Measurements from ENCODE around the gene GALNT2. TPM values are rescaled to one million over a fixed set of nuclear protein-coding genes. Genes with fewer than 3 reads are reported as not detected.

GALNT2 gene
- polyA plus RNA-seq, 3 donors from 2014 or later = 18.5 to 30.0 (median 22.5) TPM

DNA sequence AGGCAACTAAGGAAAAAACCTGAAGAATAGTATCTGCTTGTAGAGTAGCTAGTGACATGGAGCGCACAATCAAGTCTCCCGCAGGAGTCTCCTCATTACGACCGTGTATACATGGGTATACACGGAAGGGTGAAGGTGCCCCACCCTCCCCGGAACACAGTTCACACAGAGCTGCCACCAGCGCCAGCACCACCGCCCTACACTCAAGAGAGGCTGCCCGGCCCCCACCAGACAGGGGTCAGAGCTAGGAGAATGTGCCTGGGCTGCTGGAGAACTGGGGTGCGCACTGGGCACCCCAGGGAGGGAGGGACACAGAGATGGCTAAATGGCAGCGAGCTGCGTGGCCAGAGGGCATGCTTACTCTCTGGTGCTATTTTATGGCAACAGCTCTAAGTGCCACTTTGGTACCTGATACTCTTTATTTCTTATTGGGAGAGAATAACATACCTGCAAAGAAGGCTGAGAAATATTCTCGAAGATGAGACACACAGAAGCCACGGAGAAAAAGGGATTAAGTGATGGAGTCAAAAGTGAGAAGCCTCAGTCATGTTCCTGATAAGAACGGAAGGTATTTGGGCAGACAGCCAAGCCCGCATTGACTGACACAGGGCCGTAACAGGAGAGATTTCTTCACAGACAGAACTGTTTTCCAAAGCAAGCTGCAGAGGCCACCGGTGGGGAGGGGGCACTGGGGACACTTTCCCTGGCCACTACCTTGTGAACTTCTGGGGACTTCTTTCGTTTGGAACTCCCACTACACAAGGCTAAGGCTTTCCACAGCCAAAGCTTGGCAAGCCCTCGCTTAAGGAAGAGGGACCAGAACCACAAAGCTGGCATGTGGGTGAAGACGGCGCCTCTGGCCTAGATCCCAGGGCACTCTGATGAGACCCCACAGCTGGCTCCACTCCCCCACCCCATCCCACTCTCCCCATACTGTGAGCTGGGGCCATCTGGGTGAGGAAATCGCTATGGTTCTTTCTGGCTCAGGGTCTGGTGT, 251.1 kb downstream of the GALNT2 start:
- no peak for DNase-seq
- H3K4me3 Mint-ChIP-seq = no peak overlapping the region
- H3K36me3 Mint-ChIP-seq = no peaks in the 10 kb centered on the region
- no peaks in the 10 kb centered on the region for H3K9me3 Mint-ChIP-seq
- no peak overlapping the region for H3K27ac Mint-ChIP-seq
- H3K27me3 Mint-ChIP-seq (ENCODE audit: low read depth in 3 of 3) = peaks cover 0 to 3% (median 0%) of the 10 kb centered on the region in 3 donors
- H3K4me1 Mint-ChIP-seq = no peaks in the 10 kb centered on the region

GRCh38 chr1:230319014-230319747, 252.1 kb downstream of the GALNT2 start:
- Mint-ChIP-seq H3K27ac (no peak overlapping the region), H3K9me3 (no peaks in the 10 kb centered on the region), H3K36me3 (no peaks in the 10 kb centered on the region), H3K4me3 (no peak overlapping the region), H3K4me1 (no peaks in the 10 kb centered on the region), H3K27me3 (ENCODE audit: low read depth in 3 of 3) (no peaks in the 10 kb centered on the region)
- no peak for DNase-seq

- H3K9me3 Mint-ChIP-seq = no peaks in the 10 kb centered on the region
- H3K36me3 Mint-ChIP-seq = no peaks in the 10 kb centered on the region
- H3K4me1 Mint-ChIP-seq = no peaks in the 10 kb centered on the region
- no peaks in the 10 kb centered on the region for H3K27me3 Mint-ChIP-seq (ENCODE audit: low read depth in 3 of 3)
- no peak for DNase-seq
- no peak overlapping the region for H3K4me3 Mint-ChIP-seq
- no peak overlapping the region for H3K27ac Mint-ChIP-seq
Measured at GRCh38 chr1:230320804-230321203, 253.8 kb downstream of the GALNT2 start.

GRCh38 chr1:230321341-230321740, 254.3 kb downstream of the GALNT2 start:
- no peak for DNase-seq
- Mint-ChIP-seq H3K4me1 (no peaks in the 10 kb centered on the region), H3K4me3 (no peak overlapping the region), H3K9me3 (no peaks in the 10 kb centered on the region), H3K27me3 (ENCODE audit: low read depth in 3 of 3) (no peaks in the 10 kb centered on the region), H3K36me3 (no peaks in the 10 kb centered on the region), H3K27ac (no peak overlapping the region)

DNA sequence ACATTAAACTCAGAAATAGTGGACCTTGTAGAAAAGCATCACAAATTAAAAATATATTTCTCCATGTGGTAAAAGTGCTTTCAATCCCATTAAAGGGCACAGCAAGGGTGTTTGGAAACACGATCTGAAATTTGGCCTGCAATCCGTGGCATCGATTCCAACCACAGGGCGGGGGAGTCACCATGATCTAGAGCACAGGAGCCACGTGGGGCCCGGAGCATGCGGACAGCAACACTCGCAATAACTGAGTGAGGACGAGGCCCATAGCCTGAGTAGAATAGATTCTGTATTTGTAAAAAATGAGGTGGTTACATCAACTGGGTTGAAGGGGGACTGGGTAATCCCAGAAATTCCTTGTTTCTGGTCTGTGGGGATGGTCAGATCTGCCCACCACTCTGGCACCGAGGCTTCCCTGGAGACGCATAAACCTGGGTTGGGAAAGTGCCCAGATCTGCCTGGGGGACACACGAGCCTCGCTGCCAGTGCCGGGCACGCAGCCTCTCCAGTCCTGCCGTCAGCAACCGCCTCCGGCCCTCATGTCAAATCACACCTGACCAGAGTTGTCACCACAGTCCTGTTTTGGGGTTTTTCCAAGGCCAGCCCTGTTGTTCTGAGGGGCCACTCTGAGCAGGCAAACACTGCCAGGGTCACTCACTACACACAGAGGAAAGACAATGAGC, 254.8 kb downstream of the GALNT2 start:
- no peak overlapping the region for H3K4me3 Mint-ChIP-seq

DNA sequence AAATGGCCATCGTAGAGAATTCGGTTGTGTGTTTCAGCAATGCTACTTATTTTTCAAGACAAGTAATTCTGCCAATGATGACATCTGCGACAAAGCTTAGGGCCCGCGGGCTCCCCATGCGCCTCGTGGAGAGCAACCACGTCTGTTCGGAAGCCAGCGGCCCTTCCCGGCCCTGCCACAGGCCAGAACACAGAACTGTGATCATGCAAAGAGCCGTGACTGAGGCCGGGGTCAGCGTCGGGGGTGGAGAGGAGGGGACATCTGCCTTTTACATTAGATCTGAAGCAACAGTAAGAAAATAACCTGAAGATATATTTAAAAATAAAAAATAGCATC, 255.4 kb downstream of the GALNT2 start:
- Mint-ChIP-seq H3K9me3 (no peaks in the 10 kb centered on the region), H3K4me1 (no peaks in the 10 kb centered on the region), H3K36me3 (no peaks in the 10 kb centered on the region), H3K27ac (no peak overlapping the region), H3K4me3 (no peak overlapping the region), H3K27me3 (ENCODE audit: low read depth in 3 of 3) (peaks cover 0 to 1% (median 0%) of the 10 kb centered on the region in 3 donors)
- no peak for DNase-seq

More for the DNA sequence above, 254.8 kb downstream of the GALNT2 start:
- Mint-ChIP-seq H3K4me1 (no peaks in the 10 kb centered on the region), H3K27me3 (ENCODE audit: low read depth in 3 of 3) (peaks cover 0 to under 1% (median 0%) of the 10 kb centered on the region in 3 donors), H3K27ac (no peak overlapping the region), H3K36me3 (no peaks in the 10 kb centered on the region), H3K9me3 (no peaks in the 10 kb centered on the region)
- DNase-seq = no peak

DNA sequence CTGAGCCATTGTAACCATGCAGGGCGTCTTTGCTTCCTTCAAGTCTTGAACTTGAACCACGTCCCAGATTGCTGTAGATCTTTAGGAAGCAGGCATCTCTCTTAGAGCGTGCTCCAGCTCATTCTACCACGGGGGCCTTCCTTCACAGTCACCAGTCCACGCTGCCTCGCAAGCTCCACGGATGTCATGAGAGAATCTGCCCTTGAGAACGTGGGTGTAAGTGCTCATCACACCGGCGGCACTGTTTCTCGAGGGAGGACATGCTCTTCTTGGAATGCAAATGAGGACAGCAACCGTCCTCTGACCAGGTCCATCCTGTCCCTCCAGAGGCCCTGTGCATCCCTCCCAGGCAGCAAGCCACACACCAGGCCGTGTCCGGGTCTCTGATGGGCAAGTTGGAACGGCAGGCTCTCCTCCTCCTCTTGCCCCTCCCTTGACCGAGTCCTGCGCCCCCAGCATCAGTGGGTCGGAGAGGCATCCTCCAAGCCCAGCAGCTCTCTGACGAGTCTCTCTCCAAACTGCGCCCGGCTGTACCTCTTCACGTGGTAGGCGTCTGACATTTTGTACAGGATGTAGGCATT, 256.0 kb downstream of the GALNT2 start:
- Mint-ChIP-seq H3K27ac (no peak overlapping the region), H3K4me3 (no peak overlapping the region)

GRCh38 chr1:230323686-230324085, 256.6 kb downstream of the GALNT2 start:
- H3K4me3 Mint-ChIP-seq = no peak overlapping the region
- H3K9me3 Mint-ChIP-seq = no peaks in the 10 kb centered on the region
- H3K27me3 Mint-ChIP-seq (ENCODE audit: low read depth in 3 of 3) = peaks cover 0 to 5% (median 1%) of the 10 kb centered on the region in 3 donors
- no peak for DNase-seq
- H3K27ac Mint-ChIP-seq = no peak overlapping the region
- no peaks in the 10 kb centered on the region for H3K36me3 Mint-ChIP-seq
- H3K4me1 Mint-ChIP-seq = no peaks in the 10 kb centered on the region

More for the DNA sequence above, 256.0 kb downstream of the GALNT2 start:
- Mint-ChIP-seq H3K9me3 (no peaks in the 10 kb centered on the region), H3K4me1 (no peaks in the 10 kb centered on the region), H3K36me3 (no peaks in the 10 kb centered on the region), H3K27me3 (ENCODE audit: low read depth in 3 of 3) (peaks cover 0 to 3% (median 1%) of the 10 kb centered on the region in 3 donors)
- DNase-seq = no peak

- H3K4me3 Mint-ChIP-seq = no peak overlapping the region
- no peaks in the 10 kb centered on the region for H3K9me3 Mint-ChIP-seq
- H3K27me3 Mint-ChIP-seq (ENCODE audit: low read depth in 3 of 3) = peaks cover 0 to 5% (median 1%) of the 10 kb centered on the region in 3 donors
- DNase-seq = no peak
- no peak overlapping the region for H3K27ac Mint-ChIP-seq
- H3K4me1 Mint-ChIP-seq = no peaks in the 10 kb centered on the region
- no peaks in the 10 kb centered on the region for H3K36me3 Mint-ChIP-seq
Measured at GRCh38 chr1:230326971-230327891, 260.2 kb downstream of the GALNT2 start.

GRCh38 chr1:230327892-230328284, 260.9 kb downstream of the GALNT2 start:
- H3K4me3 Mint-ChIP-seq = no peak overlapping the region
- H3K9me3 Mint-ChIP-seq = no peaks in the 10 kb centered on the region
- H3K27ac Mint-ChIP-seq = no peak overlapping the region
- no peaks in the 10 kb centered on the region for H3K4me1 Mint-ChIP-seq
- DNase-seq = no peak
- H3K27me3 Mint-ChIP-seq (ENCODE audit: low read depth in 3 of 3) = peaks cover 0 to 5% (median 1%) of the 10 kb centered on the region in 3 donors
- no peaks in the 10 kb centered on the region for H3K36me3 Mint-ChIP-seq

- no peak overlapping the region for H3K27ac Mint-ChIP-seq
- no peak for DNase-seq
- H3K4me3 Mint-ChIP-seq = no peak overlapping the region
- H3K27me3 Mint-ChIP-seq (ENCODE audit: low read depth in 3 of 3) = peaks cover 0 to 9% (median 3%) of the 10 kb centered on the region in 3 donors
- peaks cover 0 to 5% of the 10 kb centered on the region in 2 donors for H3K4me1 Mint-ChIP-seq
- H3K9me3 Mint-ChIP-seq = no peaks in the 10 kb centered on the region
- no peaks in the 10 kb centered on the region for H3K36me3 Mint-ChIP-seq
Measured at GRCh38 chr1:230328342-230329015, 261.4 kb downstream of the GALNT2 start.

DNA sequence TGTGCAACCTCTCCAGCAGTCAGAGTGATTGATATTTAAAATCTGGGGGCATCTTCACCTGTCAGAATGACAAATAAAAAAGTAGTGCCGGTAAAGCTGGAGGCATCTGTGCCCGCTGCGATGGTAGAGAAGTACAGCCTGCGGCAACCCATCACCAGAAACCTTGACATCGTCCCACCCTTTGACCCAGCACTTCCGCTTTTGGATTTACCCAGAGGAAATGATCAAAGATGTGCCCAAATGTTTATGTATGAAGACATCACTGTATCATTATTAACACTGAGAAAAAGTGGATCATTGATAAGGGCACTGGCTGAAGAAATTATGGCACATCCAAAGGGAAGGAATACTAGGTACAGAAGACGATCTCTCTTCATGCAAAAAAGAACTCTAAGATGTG, 263.1 kb downstream of the GALNT2 start:
- H3K27me3 Mint-ChIP-seq (ENCODE audit: low read depth in 3 of 3) = peaks cover 0 to 9% (median 5%) of the 10 kb centered on the region in 3 donors
- H3K27ac Mint-ChIP-seq = no peak overlapping the region
- DNase-seq = no peak
- H3K9me3 Mint-ChIP-seq = no peaks in the 10 kb centered on the region
- no peak overlapping the region for H3K4me3 Mint-ChIP-seq
- H3K36me3 Mint-ChIP-seq = no peaks in the 10 kb centered on the region
- peaks cover 0 to 5% of the 10 kb centered on the region in 2 donors for H3K4me1 Mint-ChIP-seq
